GM23338 (cell line): ENCODE data around the gene CADPS2. TPM values are rescaled to one million over a fixed set of nuclear protein-coding genes. Genes with fewer than 3 reads are reported as not detected.

ENCODE experiments used
- CREB1 ChIP-seq: fragments of 250-450 bp; sonication (Bioruptor Pico); IDR thresholded peaks from 2 replicates; pipeline ENCODE4 v1.5.0; 2020; ENCODE audit warnings: low read depth, mild to moderate bottlenecking, moderate library complexity
- EZH2phosphoT487 ChIP-seq: fragments of 200-600 bp; sonication (generic); IDR thresholded peaks from one replicate; pipeline ENCODE4 v1.8.1; 2018; ENCODE audit warnings: antibody characterized with exemption; ENCODE audit not compliant: unreplicated experiment
- NANOG ChIP-seq: IDR thresholded peaks from 2 replicates; pipeline ENCODE4 v1.6.1; 2016; ENCODE audit warnings: antibody characterized with exemption, borderline replicate concordance
- POLR2AphosphoS5 ChIP-seq: IDR thresholded peaks from 2 replicates; pipeline ENCODE4 v1.6.1; 2016; ENCODE audit warnings: antibody characterized with exemption, low read depth
- REST ChIP-seq: IDR thresholded peaks from one replicate; pipeline ENCODE4 v1.6.1; 2018; ENCODE audit warnings: antibody characterized with exemption; ENCODE audit not compliant: unreplicated experiment
- ZNF331 ChIP-seq: fragments of 250-450 bp; sonication (Bioruptor Pico); IDR thresholded peaks from 2 replicates; pipeline ENCODE4 v1.5.0; 2020; ENCODE audit warnings: low read depth, mild to moderate bottlenecking, moderate library complexity
- ZNF462 ChIP-seq: fragments of 250-450 bp; sonication (Bioruptor Pico); IDR thresholded peaks from 2 replicates; pipeline ENCODE4 v1.5.0; 2020; ENCODE audit warnings: mild to moderate bottlenecking, moderate library complexity
- polyA plus RNA-seq: library from polyadenylated mRNA; unstranded; fragments of >200 nt; fragmentation: Nextera tagmentation; extraction: Ambion mirVana; gene quantifications from 2 replicates; pipeline ENCODE4 v1.2.1, GENCODE V29; 2016
- total RNA-seq: library from RNA; depleted of rRNA; stranded (reverse); fragments of >200 nt; shearing (Covaris generic); gene quantifications from 2 replicates; pipeline ENCODE4 v1.2.3, GENCODE V29; 2014

CADPS2 gene
- total and polyA plus RNA-seq, 2 experiments from 2014 or later, result 16.3 to 36.9 TPM

GRCh38 chr7:122543891-122544290, 342.4 kb downstream of the CADPS2 start (continued):
- no peak for TF ChIP-seq ZNF462 (CRISPR knock-in tag)
- TF ChIP-seq EZH2phosphoT487, result no peak
- no peak for TF ChIP-seq POLR2AphosphoS5
- no peak for TF ChIP-seq CREB1 (CRISPR knock-in tag)
- TF ChIP-seq REST, result no peak
- no peak for TF ChIP-seq NANOG
- no peak for TF ChIP-seq ZNF331
